HepG2 (cell line): ENCODE data around the gene WWC2. TPM values are rescaled to one million over a fixed set of nuclear protein-coding genes. Genes with fewer than 3 reads are reported as not detected.

Source experiments
- ATAC-seq: fragments of 200-7000 bp; cut with Tn5 transposase; 3 replicates; pipeline ENCODE4 v1.9.1; 2020; ENCODE audit warnings: mild to moderate bottlenecking, moderate library complexity
- BruUV-seq: library from RNA; stranded (reverse); fragments of 400-500 nt; replicated peaks from 2 replicates; lab custom pipeline; 2021; lab: Mats Ljungman, UMichigan
- CTCF ChIA-PET: fragments of 300-600 bp; formaldehyde crosslinking; extraction: SDS; loops from one replicate; lab custom pipeline; 2021; ENCODE audit warnings: low total read pairs, inconsistent platforms, low intra/inter-chr PET ratio; lab: Yijun Ruan, JAX
- POLR2A ChIA-PET: fragments of 350-600 bp; sonication (Branson Sonifier 250); formaldehyde crosslinking; loops from one replicate; lab custom pipeline; 2020; ENCODE audit warnings: antibody characterized with exemption, inconsistent platforms; lab: Yijun Ruan, JAX
- DNase-seq: peaks from one replicate; pipeline ENCODE4 v3.0.0-alpha.2; 2015; ENCODE audit warnings: low spot score
- FAIRE-seq: peaks from 3 replicates; lab custom pipeline; 2011; peaks lifted over from hg19 to GRCh38; lab: Jason Lieb, UNC
- H2AFZ ChIP-seq: one replicate; pipeline ENCODE4 v1.6.1; 2011; ENCODE audit warnings: low read length, inconsistent platforms
- H3K27ac ChIP-seq: fragments of 300-600 bp; 3 replicates; pipeline ENCODE4 v1.8.0; 2011; ENCODE audit warnings: mixed run types, mild to moderate bottlenecking, mixed read lengths, low read length, inconsistent platforms; ENCODE audit not compliant: insufficient read depth; ENCODE audit errors: extremely low read length
- H3K27me3 ChIP-seq, 2 experiments: fragments of 200-600 bp in 1 of 2; 2 replicates in 1 of 2; 3 replicates in 1 of 2; pipeline versions ENCODE4 v1.6.0 to v1.8.0; 2011; ENCODE audit warnings: low read length in 2 of 2, mild to moderate bottlenecking in 2 of 2, moderate library complexity in 2 of 2, inconsistent platforms in 1 of 2; ENCODE audit not compliant: insufficient read depth in 2 of 2, control insufficient read depth in 1 of 2
- H3K36me3 ChIP-seq, 2 experiments: fragments of 200-600 bp in 1 of 2; replicated peaks in 1 of 2; 2 replicates in 1 of 2; 3 replicates in 1 of 2; pipeline versions ENCODE4 v1.5.1 to v1.8.0; 2011; ENCODE audit warnings: low read length in 2 of 2, inconsistent platforms in 1 of 2; ENCODE audit not compliant: insufficient read depth in 2 of 2, control insufficient read depth in 1 of 2
- H3K4me1 ChIP-seq: 2 replicates; pipeline ENCODE4 v1.5.1; 2012; ENCODE audit warnings: low read length, inconsistent platforms; ENCODE audit not compliant: insufficient read depth
- H3K4me2 ChIP-seq: 2 replicates; pipeline ENCODE4 v1.6.0; 2011; ENCODE audit warnings: low read depth, low read length, inconsistent platforms
- H3K4me3 ChIP-seq, 3 experiments: fragments of 200-600 bp in 1 of 3; sonication (generic), shearing (Covaris generic) in 1 of 3; replicated peaks in 1 of 3; 2 replicates each; pipeline ENCODE4 v1.5.1; 2011 to 2016; ENCODE audit warnings: low read length in 3 of 3, inconsistent platforms in 2 of 3, low read depth in 2 of 3, mild to moderate bottlenecking in 2 of 3, control low read depth in 1 of 3, mixed read lengths in 1 of 3; ENCODE audit not compliant: insufficient read depth in 1 of 3
- H3K79me2 ChIP-seq: one replicate; pipeline ENCODE4 v1.6.1; 2011; ENCODE audit warnings: low read length, inconsistent platforms; ENCODE audit not compliant: insufficient read depth
- H3K9ac ChIP-seq: 2 replicates; pipeline ENCODE4 v1.6.0; 2011; ENCODE audit warnings: mild to moderate bottlenecking, low read depth, low read length, inconsistent platforms; ENCODE audit not compliant: insufficient read depth
- H3K9me3 ChIP-seq: 2 replicates; pipeline ENCODE4 v1.5.1; 2012; ENCODE audit warnings: mild to moderate bottlenecking, low read length
- H4K20me1 ChIP-seq: 2 replicates; pipeline ENCODE4 v1.6.0; 2011; ENCODE audit warnings: inconsistent platforms, mild to moderate bottlenecking, low read length, moderate library complexity; ENCODE audit not compliant: insufficient read depth
- AHDC1 ChIP-seq: sonication (generic); formaldehyde crosslinking; IDR thresholded peaks from 2 replicates; pipeline ENCODE4 v1.5.1; 2020; ENCODE audit warnings: mild to moderate bottlenecking, missing genetic modification reagents, borderline replicate concordance
- ARID2 ChIP-seq: sonication (generic); formaldehyde crosslinking; IDR thresholded peaks from 2 replicates; pipeline ENCODE4 v1.8.1; 2022; ENCODE audit warnings: mild to moderate bottlenecking, missing genetic modification reagents, borderline replicate concordance
- GABPA ChIP-seq, 2 experiments: IDR thresholded peaks; 2 replicates each; pipeline ENCODE4 v1.6.1; 2011 to 2016; ENCODE audit warnings: low read depth in 2 of 2, low read length in 1 of 2, missing biosample characterization in 1 of 2, missing genetic modification characterization in 1 of 2
- HMGA1 ChIP-seq: sonication (generic); formaldehyde crosslinking; conservative IDR thresholded peaks from 2 replicates; pipeline ENCODE4 v1.4.0; 2020; ENCODE audit warnings: missing genetic modification reagents
- JUND ChIP-seq: sonication (generic); formaldehyde crosslinking; IDR thresholded peaks from 2 replicates; pipeline ENCODE4 v1.8.0; 2022; ENCODE audit warnings: mild to moderate bottlenecking, missing genetic modification reagents
- KMT2B ChIP-seq: IDR thresholded peaks from 2 replicates; pipeline ENCODE4 v1.6.1; 2016; ENCODE audit warnings: missing genetic modification reagents, missing compliant biosample characterization
- MXI1 ChIP-seq: IDR thresholded peaks from 3 replicates; pipeline ENCODE4 v1.6.1; 2012; ENCODE audit warnings: low read depth, low read length, inconsistent platforms, borderline replicate concordance
- NBN ChIP-seq: fragments of 450-650 bp; conservative IDR thresholded peaks from 2 replicates; pipeline ENCODE4 v1.6.1; 2017
- PITX1 ChIP-seq: sonication (generic); formaldehyde crosslinking; IDR thresholded peaks from 2 replicates; pipeline ENCODE4 v1.5.1; 2020; ENCODE audit warnings: mild to moderate bottlenecking, missing genetic modification reagents
- POLR2G ChIP-seq: fragments of 200-400 bp; formaldehyde crosslinking; IDR thresholded peaks from 2 replicates; pipeline ENCODE4 v1.6.1; 2018; ENCODE audit warnings: mild to moderate bottlenecking, low read depth, low read length, moderate library complexity
- RBM22 ChIP-seq: fragments of 200-400 bp; formaldehyde crosslinking; optimal IDR thresholded peaks from 2 replicates; pipeline ENCODE3; 2017; ENCODE audit warnings: mild to moderate bottlenecking, low read length, moderate library complexity
- RBM39 ChIP-seq: fragments of 200-400 bp; formaldehyde crosslinking; IDR thresholded peaks from one replicate; pipeline ENCODE4 v1.6.1; 2018; ENCODE audit warnings: antibody characterized with exemption, mild to moderate bottlenecking, low read depth, low read length; ENCODE audit not compliant: poor library complexity, severe bottlenecking
- ZFP37 ChIP-seq: sonication (generic); formaldehyde crosslinking; IDR thresholded peaks from 2 replicates; pipeline ENCODE4 v1.4.0; 2020; ENCODE audit warnings: missing genetic modification reagents, borderline replicate concordance
- ZNF253 ChIP-seq: sonication (generic); formaldehyde crosslinking; IDR thresholded peaks from 2 replicates; pipeline ENCODE4 v1.8.0; 2022; ENCODE audit warnings: mild to moderate bottlenecking, missing genetic modification reagents, borderline replicate concordance
- ZNF691 ChIP-seq: sonication (generic); formaldehyde crosslinking; IDR thresholded peaks from 2 replicates; pipeline ENCODE4 v1.4.0; 2020; ENCODE audit warnings: missing genetic modification reagents, low read depth, mild to moderate bottlenecking, borderline replicate concordance
- ZNF713 ChIP-seq: sonication (generic); formaldehyde crosslinking; IDR thresholded peaks from 2 replicates; pipeline ENCODE4 v1.4.0; 2020; ENCODE audit warnings: mild to moderate bottlenecking, missing genetic modification reagents
- ZNF777 ChIP-seq: sonication (generic); formaldehyde crosslinking; IDR thresholded peaks from 2 replicates; pipeline ENCODE4 v1.4.0; 2020; ENCODE audit warnings: missing genetic modification reagents
- ZNF800 ChIP-seq: sonication (generic); formaldehyde crosslinking; IDR thresholded peaks from 2 replicates; pipeline ENCODE4 v1.4.0; 2020; ENCODE audit warnings: missing genetic modification reagents
- WGBS: methylation state at CpG from one replicate; pipeline ENCODE4 v1.1.6; 2017; ENCODE audit warnings: low lambda C conversion rate; 5-methylcytosine and 5-hydroxymethylcytosine counted together
- in situ Hi-C: cut with HindIII; loops from 2 replicates; pipeline ENCODE4 v1.10.0; 2017; ENCODE audit warnings: low pct_unique_long_range_greater_than_20kb; ENCODE audit not compliant: extremely low pct_ligation_motif_present
- intact Hi-C: fragments of 100-400 bp; cut with micrococcal nuclease; formaldehyde crosslinking; loops from one replicate; pipeline ENCODE4 v1.10.0; 2022; ENCODE audit not compliant: unreplicated experiment
- polyA plus RNA-seq, 8 experiments: library from polyadenylated mRNA; depleted of rRNA in 3 of 8; stranded (reverse) in 7 of 8; unstranded in 1 of 8; fragments of >200 nt; fragmentation: Illumina TruSeq in 4 of 8; extraction: Trizol in 4 of 8; gene quantifications; 2 replicates each; pipeline versions ENCODE4 v1.2.1 to v1.2.3, GENCODE V29; 2011 to 2016; ENCODE audit warnings: low read depth in 4 of 8, missing spikeins in 1 of 8, mixed read lengths in 1 of 8; ENCODE audit not compliant: insufficient read depth in 1 of 8
- total RNA-seq, 5 experiments: library from RNA; depleted of rRNA; stranded (reverse); fragments of >200 nt; fragmentation: Illumina TruSeq; extraction: Trizol; gene quantifications; 2 replicates each; pipeline ENCODE4 v1.2.3, GENCODE V29; 2016; ENCODE audit warnings: low read depth in 1 of 5

The WWC2 gene
- total and polyA plus RNA-seq, 2 of the 13 experiments (the other 11 are each of a cell fraction or from before 2014, with no cell fraction given), result 40.0 to 50.1 TPM

GRCh38 chr4:183324619-183325018 is 225.6 kb downstream of the WWC2 start:
- Histone ChIP-seq H3K27ac (no peak overlapping the region), H3K79me2 (no peaks in the 10 kb centered on the region), H3K4me3 (no peak overlapping the region), H3K9me3 (no peaks in the 10 kb centered on the region), H3K36me3 (no peaks in the 10 kb centered on the region), H3K4me2 (no peak overlapping the region), H3K9ac (no peak overlapping the region), H4K20me1 (no peaks in the 10 kb centered on the region), H3K4me1 (peaks cover 48% of the 10 kb centered on the region), H3K27me3 (no peaks in the 10 kb centered on the region; a peak in 1 of 5 replicates), H2AFZ (no peak overlapping the region)
- WGBS, result 85% methylated on average over 7 of the region's 7 CpGs
- FAIRE-seq (no peak), DNase-seq (no peak), ATAC-seq (no peak)
- no TSS peak for BruUV-seq
- intact Hi-C loops, result no loop called here
- ChIA-PET CTCF (no interaction called here), POLR2A (no interaction called here)
- in situ Hi-C loops, result no loop called here
- TF ChIP-seq KMT2B (CRISPR knock-in tag) (no peak), HMGA1 (CRISPR knock-in tag) (no peak), RBM39 (no peak), ZNF253 (CRISPR knock-in tag) (no peak), MXI1 (no peak), ZNF800 (CRISPR knock-in tag) (no peak), NBN (no peak), PITX1 (CRISPR knock-in tag) (no peak), ZNF691 (CRISPR knock-in tag) (no peak), ARID2 (CRISPR knock-in tag) (no peak), ZNF777 (CRISPR knock-in tag) (no peak), JUND (CRISPR knock-in tag) (no peak), GABPA (IDR thresholded peaks at IDR 0.05; ENCODE audit: low read depth, low read length) (no peak), GABPA (CRISPR knock-in tag; IDR thresholded peaks at IDR 0.05; ENCODE audit: low read depth) (no peak), ZFP37 (CRISPR knock-in tag) (no peak), RBM22 (peak; percentile 58), AHDC1 (no peak), ZNF713 (CRISPR knock-in tag) (no peak), POLR2G (0 out of 2 replicates have a peak, but pooled peaks have one; percentile 22)
